22Rv1 (cell line): ENCODE results near the gene UIMC1.

Experiments used
- CTCF ChIP-seq: fragments of 450-650 bp; IDR thresholded peaks from 2 replicates; pipeline ENCODE4 v1.5.1; 2017; ENCODE audit warnings: mild to moderate bottlenecking
- ZFX ChIP-seq: fragments of 450-650 bp; IDR thresholded peaks from 2 replicates; pipeline ENCODE4 v1.6.1; 2017; ENCODE audit warnings: antibody characterized with exemption, borderline replicate concordance

- TF ChIP-seq CTCF = no peak
- TF ChIP-seq ZFX = no peak
These were observed 49.8 kb downstream of the UIMC1 start for GRCh38 chr5:176956756-176957155.
